Brain microvascular endothelial cell (primary cell): ENCODE data around the gene C2orf49.

Source experiments
- DNase-seq: peaks from one replicate; pipeline ENCODE4 v3.0.0-alpha.2; 2020
- H3K27ac ChIP-seq: fragments of 250-450 bp; sonication (Bioruptor Pico); 2 replicates; pipeline ENCODE4 v1.5.1; 2020; ENCODE audit warnings: mild to moderate bottlenecking, moderate library complexity
- H3K27me3 ChIP-seq: fragments of 250-450 bp; sonication (Bioruptor Pico); replicated peaks from 2 replicates; pipeline ENCODE4 v1.5.1; 2020; ENCODE audit warnings: mild to moderate bottlenecking
- H3K36me3 ChIP-seq: fragments of 250-450 bp; sonication (Bioruptor Pico); replicated peaks from 2 replicates; pipeline ENCODE4 v1.5.1; 2020; ENCODE audit warnings: mild to moderate bottlenecking
- H3K4me3 ChIP-seq: 2 replicates; pipeline ENCODE4 v1.5.1; 2011; ENCODE audit warnings: low read depth, mild to moderate bottlenecking, control low read depth, low read length, moderate library complexity
- in situ Hi-C: cut with HindIII; loops from 2 replicates; pipeline ENCODE4 v1.10.0; 2017; ENCODE audit warnings: low sequenced_read_pairs, low pct_ligation_motif_present
- TF ChIP-seq, protein P1 (sequence below): IDR thresholded peaks from 2 replicates; pipeline ENCODE4 v1.5.1; 2011; ENCODE audit warnings: low read depth, mild to moderate bottlenecking, moderate library complexity, low read length, control low read depth, inconsistent platforms; ENCODE audit errors: missing control alignments

C2orf49 gene

DNA sequence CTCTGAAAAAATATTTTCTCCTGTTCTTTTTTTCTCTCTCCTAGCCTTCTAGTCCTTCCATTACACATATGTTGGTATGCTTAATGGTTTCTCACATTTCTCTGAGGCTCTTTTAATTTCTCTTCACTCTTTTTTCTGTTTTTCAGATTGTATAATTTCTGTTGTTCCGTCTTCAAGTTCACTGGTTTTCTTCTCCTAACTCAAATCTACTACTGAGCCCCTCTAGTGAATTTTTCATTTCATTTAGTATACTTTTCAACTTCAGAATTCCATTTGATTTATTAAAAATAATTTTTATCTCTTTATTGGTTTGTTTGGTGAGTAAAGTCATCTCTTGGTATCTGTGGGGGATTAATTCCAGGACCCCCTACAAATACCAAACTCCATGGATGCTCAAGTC is 19.8 kb downstream of the C2orf49 start:
- no peak for DNase-seq
- in situ Hi-C loops, result loop anchor here (25.0 kb wide), 1 partner anchor 155 kb away; no protein-coding TSS in a partner anchor
- Histone ChIP-seq H3K36me3 (peaks cover 47% of the 10 kb centered on the region), H3K27me3 (no peaks in the 10 kb centered on the region), H3K4me3 (no peak overlapping the region), H3K27ac (no peak overlapping the region)
- TF ChIP-seq, protein P1, sequence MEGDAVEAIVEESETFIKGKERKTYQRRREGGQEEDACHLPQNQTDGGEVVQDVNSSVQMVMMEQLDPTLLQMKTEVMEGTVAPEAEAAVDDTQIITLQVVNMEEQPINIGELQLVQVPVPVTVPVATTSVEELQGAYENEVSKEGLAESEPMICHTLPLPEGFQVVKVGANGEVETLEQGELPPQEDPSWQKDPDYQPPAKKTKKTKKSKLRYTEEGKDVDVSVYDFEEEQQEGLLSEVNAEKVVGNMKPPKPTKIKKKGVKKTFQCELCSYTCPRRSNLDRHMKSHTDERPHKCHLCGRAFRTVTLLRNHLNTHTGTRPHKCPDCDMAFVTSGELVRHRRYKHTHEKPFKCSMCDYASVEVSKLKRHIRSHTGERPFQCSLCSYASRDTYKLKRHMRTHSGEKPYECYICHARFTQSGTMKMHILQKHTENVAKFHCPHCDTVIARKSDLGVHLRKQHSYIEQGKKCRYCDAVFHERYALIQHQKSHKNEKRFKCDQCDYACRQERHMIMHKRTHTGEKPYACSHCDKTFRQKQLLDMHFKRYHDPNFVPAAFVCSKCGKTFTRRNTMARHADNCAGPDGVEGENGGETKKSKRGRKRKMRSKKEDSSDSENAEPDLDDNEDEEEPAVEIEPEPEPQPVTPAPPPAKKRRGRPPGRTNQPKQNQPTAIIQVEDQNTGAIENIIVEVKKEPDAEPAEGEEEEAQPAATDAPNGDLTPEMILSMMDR, result no peak

DNA sequence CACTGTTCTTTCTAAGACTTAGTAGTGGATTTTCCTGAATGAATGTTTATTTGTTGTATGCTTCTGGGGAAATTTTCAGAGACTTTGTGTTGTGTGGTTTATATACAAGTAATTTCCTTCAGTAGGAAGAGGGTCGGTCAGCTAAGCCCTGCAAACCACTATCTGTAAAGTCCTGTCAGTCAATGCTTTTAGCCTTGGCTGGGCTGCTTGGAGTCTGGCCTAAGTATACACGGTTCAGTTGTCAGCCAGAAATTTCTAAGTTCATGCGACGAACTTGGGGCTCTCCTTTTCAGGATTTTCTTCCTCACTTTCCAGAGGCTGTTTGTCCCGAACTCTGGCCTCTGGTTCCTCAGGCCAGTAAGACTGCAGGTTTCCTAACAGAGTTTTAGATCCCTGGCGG is 21.3 kb downstream of the C2orf49 start:
- in situ Hi-C loops, result loop anchor here (25.0 kb wide), 1 partner anchor 154 kb away; no protein-coding TSS in a partner anchor
- DNase-seq, result no peak
- TF ChIP-seq, protein P1, result no peak
- Histone ChIP-seq H3K36me3 (peaks cover 62% of the 10 kb centered on the region), H3K4me3 (no peak overlapping the region), H3K27ac (no peak overlapping the region), H3K27me3 (no peaks in the 10 kb centered on the region)

DNA sequence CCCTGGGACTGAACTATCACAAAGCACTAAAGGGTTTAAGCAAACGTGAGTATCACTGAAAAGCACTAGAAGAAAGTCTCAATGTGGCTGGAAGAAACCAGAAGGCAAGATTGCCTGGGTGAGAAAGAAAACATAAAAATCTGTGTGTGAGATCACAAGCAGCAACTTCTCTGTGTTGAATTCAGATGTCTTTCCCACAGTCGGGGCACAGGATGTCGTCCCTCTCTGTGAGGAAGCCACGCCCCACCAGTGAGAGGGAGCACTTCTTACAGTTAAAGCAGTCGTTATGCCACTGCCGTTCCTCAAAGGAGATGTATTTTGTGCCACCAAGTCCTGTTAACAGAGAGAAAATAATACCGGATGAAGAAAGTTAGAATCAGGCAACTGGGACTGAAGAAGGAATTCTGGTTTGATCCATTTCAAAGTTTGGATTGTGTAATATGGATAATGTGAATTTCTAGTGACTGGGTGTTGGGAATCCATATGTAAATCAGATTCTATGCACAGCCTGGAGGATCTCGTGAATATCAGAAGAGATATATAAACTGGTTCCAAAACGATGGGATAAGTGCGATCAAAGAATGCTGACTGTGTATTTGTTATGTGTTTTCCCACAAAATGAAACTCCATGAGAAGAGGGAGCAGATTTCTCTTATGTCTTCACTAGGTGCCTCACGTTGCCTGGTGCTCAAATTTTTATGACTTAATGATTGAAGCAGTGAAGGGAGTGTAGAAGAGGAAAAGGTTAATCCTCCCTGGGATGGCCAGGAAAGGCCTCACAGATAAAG is 24.0 kb downstream of the C2orf49 start:
- peaks cover 87% of the 10 kb centered on the region for H3K36me3 ChIP-seq

DNA sequence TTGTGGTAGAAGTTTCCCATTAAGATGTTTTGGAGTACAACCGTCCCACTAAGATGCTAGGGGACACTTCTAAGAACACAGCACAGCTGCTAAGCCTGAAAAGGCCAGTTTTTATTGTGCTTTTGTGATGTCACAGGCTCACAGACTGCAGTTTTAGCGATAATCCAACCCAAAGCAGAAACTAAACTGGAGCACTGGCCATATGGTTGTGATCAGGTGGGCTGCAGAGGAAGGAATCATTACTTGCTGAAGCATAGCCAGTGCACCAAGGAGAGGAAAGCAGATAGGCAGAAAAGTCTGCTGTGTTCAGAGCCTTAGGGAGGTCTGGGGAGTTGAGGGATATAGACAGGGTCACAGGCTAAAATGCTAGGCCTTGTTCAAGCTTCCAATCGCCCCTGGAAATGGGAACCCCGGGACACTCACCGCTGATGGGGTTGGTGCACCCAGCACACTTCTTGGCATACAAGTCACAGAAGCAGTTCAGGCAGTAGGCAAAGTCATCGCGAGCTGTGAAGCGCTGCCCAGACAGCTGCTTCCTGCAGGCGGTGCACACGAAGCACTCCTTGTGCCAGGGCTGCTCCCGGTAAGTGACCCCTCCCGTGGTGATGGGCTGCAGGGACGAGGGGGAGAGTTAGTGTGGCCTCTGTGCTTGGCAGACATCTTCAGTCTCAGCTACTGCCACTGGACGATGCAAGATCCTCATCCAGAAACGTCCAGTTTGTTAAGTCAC is 25.7 kb downstream of the C2orf49 start:
- no peak for DNase-seq
- H3K36me3 ChIP-seq, result peaks cover 97% of the 10 kb centered on the region
- H3K4me3 ChIP-seq, result no peak overlapping the region
- no peak overlapping the region for H3K27ac ChIP-seq
- TF ChIP-seq, protein P1, result no peak
- in situ Hi-C loops, result loop anchor here (25.0 kb wide), 1 partner anchor 149 kb away; no protein-coding TSS in a partner anchor
- H3K27me3 ChIP-seq, result no peaks in the 10 kb centered on the region

More for the DNA sequence above, 24.0 kb downstream of the C2orf49 start:
- Histone ChIP-seq H3K27ac (no peak overlapping the region), H3K4me3 (no peak overlapping the region), H3K27me3 (no peaks in the 10 kb centered on the region)
- in situ Hi-C loops, result loop anchor here (25.0 kb wide), 1 partner anchor 151 kb away; no protein-coding TSS in a partner anchor
- DNase-seq, result no peak
- TF ChIP-seq, protein P1, result no peak

DNA sequence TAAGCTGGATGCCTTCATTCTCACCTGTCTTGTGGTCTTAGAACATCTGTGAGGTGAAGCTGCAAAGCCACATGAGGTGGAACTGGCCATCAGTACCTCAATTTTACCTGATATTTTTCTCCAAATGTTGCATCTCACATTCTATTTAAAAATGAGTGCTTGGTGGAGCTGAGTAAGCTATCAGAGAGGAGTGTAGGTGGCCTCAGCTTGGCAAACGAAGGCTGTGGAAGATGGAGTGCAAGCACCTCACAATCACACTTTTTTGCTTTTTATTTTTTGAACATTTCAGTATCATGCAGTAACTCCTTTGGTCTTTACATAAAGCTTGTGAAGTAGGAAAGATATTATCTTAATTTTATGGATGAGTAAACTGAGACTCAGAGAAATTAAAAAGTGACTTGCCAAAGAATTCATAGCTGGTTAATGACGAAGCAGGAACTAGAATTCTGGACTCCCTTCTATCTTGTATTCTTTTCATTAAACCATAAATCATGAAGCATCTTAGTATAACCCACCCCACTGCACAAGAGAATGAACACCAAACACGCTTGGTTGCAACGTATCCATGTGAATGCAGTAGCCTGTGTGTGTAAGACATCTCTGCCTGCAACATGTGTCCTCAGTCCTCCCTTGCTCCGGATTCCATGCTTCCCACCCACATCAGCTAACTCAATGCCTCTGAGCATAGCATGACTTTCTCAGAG is 27.2 kb downstream of the C2orf49 start:
- H3K4me3 ChIP-seq, result no peak overlapping the region
- TF ChIP-seq, protein P1, result no peak
- H3K27me3 ChIP-seq, result no peaks in the 10 kb centered on the region
- in situ Hi-C loops, result loop anchor here (25.0 kb wide), 1 partner anchor 148 kb away; no protein-coding TSS in a partner anchor
- H3K27ac ChIP-seq, result no peak overlapping the region
- DNase-seq, result no peak
- H3K36me3 ChIP-seq, result peaks cover 94% of the 10 kb centered on the region
